ENCODE measurements around the gene TNS1.
A peak's percentile ranks its signal among the peaks of the same experiment; 100 is the strongest.

TNS1 gene

DNA sequence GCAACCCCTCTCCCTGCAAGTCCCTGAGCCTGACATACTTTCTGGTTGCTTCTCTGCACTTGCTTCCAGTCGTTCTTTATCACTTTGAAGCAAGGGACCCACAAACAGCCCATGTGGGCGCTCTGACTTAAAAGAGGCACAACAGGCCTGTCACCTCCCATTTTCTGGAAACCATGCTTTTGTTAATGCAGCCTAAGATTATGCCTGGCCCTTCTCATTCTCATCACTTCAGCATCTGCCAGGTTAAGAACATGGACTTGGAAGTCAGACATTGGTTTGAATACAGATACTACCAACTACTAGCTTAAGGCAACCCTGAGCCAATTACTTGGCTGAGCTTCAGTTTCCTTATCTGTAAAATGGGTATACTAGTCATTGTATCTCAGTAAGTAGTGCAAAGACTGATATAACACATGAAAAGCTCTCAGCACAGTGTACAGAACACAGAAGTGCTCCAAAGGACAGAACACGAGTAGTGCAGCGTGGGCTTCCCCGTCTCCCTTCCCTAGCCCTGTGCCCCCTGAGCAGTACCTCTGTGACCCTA lies 141.4 kb downstream of the TNS1 start:
- no peak for DNase-seq

DNA sequence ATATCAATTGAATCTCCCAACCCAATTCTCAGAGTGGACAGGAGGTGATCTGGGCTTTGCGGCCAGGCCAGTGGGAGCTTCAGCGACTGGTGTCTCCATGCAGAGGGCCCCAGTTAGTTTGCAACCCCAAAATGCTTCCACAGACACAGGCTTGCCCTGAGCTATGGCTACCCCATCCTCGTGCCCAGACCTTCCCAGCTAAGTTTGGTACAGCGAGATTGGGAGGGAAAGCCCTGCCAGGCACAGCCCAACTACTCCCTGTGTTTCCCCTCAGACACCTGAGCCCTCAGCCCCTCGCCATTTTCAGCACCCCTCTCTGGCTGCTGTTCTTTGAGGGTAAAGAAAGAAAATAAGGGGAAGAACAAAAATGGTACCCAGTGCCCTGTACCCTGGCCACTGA lies 142.9 kb downstream of the TNS1 start:
- DNase-seq, result no peak

DNA sequence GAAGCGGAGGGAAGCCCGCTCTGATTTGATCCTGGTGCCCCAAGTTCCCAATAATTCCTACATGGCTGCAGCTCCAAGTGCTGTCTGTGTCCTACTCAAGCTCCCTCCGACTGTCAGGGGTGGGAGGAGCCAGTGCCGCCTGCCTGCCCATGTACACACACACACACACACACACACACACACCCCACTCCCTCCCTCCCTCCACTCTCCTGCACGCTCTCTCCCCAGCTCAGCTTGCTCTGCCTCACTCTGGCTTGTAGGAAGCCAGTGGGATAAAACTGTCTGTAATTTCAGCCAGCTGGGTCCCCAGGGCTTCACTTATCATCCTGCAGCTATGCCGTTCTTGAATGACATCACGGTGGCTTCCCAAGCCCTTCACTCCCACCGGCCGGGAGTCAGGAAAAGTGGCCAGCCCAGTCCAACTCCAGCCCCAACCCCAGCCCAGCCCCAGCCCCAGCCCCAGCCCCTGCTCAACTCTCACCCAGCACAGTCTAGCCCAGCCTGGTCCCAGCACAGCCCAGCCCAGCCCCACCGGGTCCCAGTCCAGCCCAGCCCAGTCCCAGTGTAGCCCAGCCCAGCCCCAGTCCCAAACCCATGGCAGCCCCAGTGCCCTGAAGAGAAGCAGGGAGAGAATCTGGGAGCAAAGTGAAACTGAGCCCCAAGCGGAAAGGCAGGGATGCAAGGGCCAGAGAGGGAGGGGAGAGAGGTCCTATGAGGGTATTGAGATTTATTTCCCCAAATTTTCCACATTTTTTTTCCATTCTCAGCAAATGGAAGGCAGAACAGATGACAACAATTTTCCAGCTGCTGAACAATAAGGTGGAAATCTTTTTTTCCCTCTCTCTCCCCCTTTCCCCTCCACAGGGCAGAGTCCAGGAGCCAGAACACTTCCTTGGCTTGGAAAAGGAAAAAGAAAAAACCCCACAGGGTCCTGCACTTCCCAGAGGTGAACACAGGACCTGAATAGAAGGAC lies 144.0 kb downstream of the TNS1 start:
- DNase-seq, result peak; percentile 94

DNA sequence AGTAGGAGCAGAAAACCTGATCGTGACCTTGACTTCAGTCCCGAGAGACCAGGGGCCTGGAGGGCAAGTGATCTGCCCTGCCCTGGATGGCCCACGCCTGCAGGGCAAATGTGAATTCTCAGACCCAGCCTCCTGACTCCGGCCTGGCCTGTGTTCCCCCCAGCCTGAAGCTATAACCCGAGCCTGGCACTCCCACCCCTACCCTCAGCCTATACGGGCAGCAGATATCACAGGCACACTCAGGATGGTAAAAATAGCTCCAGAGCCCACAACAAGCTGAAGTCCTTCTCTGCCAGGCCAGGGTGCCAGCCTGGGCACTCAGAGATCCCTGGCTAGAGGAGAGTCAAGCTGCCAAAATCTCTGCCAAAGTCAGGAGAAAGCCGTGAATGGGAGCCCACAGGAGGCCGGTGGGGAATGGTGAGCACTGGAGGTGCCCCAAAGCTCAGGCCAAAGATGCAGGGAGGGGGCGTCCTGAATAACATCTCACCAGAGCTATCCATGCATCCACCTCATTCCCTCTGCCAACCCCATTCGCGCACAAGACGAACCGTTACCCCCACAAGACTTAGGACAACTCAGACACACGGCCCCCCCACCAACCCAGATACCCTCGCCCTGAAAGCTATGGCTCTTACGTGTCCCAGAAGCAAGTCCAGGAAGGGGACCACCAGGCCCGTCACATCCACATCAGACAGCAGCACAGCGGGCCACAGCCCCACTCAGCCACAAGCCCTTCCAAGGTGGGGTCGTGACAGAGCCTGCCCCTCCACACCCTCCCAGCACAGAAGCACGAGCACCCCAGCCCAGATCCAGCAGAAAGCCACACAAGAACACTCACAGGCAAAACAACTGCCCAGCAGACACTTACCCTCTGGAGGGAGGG lies 144.9 kb downstream of the TNS1 start:
- DNase-seq, result no peak

DNA sequence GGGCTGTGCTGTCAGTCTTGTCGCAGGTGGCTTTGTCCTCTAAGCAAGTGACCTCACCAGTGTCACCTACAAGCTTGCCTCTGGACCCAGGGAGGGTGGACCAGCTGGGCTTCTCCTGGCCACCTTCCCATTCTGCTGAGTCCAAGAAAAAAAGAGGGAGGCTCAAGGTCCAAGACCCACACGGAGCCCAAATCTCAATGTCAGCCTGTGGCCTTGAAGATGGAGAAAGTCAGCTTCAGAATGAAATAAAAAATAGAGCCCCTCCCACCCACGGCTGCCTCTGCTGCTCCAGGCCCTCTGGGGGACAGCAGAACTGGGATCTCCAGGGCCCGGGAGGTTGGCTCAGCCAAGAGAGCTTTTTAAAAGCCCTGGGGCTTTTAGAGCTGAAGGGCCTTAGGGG lies 145.9 kb downstream of the TNS1 start:
- no peak for DNase-seq

DNA sequence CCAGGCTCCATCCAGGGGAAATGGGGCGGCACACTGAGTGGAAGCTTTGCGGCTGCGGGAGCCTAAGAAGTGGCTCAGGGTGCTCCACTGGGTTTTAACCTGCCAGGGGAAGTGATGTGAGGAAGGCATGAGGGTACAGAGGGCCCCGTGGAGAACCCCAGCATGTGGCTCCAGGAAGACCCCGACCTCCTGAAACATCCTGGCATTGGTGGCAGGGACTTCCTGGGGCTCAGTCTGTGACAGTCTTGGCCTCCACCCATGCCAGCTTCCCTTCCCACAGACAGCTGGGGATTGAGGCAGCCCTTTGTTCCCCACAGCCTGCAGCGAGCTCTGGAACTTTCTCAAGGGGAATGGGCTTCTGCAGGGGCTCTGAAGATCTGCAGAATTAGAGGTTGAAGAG lies 146.6 kb downstream of the TNS1 start:
- no peak for DNase-seq

DNA sequence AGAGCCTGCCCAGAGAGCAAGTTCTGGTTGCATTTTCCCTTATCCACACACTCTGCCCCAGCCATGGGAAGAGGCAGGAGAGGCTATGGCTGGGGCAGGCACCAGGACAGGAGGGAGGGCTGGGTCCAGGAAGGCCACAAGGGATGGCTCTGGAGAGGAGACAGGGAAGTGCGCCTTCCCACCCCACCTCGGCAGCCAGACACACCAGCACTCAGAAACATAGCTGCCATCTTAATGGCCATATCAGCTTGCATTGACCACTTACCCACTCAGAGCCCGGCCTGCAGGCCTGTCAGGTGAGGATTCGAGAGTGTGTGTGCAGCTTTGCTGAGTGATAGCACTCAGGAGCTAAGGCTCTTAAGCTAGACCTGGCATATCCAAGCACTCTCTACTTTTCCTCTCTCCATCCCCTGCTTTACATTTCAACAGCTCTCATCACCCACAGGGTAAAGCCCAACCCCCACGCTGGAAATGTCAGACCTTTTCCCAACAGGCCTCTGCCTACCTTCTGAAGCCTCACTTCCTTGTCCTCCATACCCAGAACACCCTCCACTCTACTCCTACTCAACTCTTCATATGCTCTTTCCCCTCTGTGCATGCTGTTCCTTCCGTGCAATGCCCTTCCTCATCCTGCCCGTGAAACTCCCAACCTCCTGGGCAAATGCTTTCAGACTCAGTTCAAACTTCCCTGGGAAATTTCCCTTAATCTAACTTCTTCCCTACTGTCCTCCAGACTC lies 147.9 kb downstream of the TNS1 start:
- DNase-seq, result no peak

DNA sequence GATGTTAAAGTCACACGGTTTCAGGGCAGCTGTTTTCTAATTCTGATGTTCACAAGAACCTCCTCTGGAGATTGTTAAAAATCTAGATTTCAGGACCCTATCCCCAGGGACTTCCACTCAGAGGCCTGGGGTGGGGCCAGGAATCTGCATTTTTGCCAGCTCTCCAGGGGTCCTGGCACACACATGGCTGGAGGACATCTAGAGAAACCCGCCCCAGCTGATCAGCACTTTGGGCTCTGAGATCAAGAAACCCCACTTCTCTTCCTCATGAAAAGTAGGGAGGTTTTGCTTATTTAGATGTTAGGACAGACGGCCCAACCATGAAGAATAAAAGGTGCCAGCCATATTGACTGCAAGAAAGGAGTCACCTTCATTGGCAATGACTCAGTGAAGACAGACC lies 148.8 kb downstream of the TNS1 start:
- DNase-seq, result no peak

DNA sequence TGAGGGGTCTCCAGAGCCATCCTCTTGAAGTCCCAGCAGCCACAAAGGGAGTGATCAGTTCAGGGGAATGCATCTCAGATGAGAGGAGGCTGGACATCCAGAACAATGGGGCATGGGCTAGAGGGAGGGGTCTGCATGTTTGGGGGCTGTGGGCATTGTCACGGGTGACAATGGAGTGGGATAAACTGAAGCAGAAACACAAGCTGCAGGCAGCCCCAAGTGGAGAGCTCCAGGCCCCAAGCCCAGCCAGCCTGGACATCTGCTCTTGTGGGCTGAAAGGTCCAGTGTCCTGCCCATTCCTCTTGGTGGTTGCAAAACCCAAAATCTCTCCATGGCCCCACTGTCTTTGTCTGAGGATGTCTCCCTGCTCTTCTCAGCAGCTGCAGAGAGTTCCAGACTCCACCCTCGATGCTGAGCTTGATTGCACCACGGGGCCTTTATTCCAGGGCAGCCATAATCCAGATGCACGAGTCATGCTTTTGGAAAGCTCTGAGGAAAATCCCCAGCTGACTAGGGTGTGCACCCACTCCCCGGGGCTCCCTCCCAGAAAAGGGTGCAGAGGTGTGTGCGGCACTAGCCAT lies 149.4 kb downstream of the TNS1 start:
- DNase-seq, result peak; percentile 44

DNA sequence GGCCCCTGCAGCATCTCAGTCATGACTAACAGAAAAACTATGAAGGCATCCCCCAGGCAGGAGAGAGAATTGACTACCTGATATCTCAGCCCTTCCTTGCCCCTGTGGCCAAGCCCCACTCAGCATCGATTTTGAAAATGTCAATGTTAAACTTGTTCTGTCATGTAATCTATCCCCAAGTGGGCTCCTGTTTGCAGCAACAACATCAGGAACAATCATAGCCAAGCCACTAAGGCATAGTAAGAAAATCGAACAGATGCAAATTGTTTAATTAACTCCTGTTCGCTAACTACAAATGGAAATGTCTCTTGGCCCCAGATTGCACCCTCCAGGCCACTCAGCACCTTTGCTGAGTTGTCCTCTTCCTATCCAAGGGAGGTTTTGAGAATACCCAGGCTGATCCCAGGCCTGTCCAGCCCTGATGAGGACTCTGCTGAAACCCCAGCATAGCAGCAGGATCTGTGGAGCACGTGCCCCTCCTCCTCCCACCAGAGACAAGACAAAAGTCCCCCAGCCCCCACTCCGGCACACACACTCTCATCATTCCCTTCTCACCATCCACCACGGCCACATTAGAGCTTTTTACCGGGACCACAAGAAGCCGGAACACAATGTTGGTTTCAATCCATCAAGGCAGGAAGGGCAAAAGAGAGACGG lies 150.1 kb downstream of the TNS1 start:
- DNase-seq, result peak; percentile 39

DNA sequence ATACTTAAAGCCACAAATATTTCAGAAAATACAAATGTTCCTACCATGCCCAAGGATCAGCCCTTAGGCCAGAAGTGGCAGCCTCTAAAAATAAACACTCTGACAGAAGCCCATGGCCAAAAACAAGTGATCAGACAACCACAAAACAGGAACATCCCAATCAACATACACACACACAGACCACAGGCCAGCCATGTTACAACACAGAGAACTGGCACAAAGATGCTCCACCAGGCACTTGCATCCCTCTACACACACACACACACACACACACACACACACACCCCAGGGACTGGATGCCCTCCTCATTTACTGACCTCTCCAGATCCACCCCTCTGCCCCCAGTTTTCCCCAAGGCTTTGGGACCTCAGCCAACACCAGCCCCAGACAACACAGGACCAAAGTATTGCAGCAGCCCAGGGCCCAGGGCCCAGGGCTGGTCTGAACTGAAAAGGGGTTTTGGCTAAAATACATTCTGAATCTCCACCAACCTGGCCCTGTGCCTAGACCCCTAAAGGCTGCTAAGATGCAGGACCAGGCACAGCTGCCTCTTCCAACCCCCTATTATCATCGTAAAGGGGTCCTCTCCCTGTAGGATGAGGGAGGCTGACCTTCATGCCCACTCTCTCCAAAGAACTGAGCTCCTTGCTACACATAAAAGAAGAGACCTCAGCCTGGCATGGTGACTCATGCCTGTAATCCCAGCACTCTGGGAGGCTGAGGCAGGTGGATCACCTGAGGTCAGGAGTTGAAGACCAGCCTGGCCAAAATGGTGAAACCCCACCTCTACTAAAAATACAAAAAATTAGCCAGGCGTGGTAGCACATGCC lies 151.4 kb downstream of the TNS1 start:
- DNase-seq, result no peak

DNA sequence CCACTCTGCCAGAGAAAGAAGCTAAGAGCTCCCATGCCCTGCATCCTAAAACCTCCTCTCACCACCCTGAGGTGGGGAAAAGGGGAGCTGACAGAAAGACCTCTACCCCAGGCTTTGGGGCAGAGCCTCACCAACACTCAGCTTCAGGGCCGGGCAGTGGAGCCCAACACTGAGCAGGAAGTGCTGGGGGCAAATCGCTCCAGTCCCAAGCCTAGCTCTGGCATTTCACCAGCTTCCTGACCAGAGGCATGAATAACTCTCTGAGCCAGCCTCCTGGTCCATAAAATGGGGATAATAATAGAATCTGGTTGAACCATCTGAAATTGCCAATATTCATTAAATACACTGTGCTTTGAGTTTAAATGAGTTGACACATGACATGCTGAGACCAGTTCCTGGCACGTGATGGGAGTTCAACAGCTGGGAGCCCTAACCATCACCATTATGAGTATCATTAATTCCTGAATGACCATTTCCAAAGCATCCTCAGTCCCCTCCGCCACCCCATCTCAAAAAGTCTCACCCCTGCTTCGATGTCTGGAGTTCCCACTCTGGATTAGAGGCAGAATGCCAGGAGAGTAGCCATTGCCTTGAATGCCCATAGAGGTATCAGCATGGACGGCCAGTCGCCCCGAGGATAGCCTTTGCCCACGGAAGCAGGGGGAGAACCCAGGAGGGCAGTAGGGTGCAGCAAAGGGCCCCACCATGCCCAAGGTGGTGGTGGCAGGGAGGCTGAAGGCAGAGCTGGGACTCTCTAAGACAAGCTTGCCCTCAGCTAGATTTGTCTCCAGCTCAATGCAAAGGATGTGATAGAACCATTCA lies 153.4 kb downstream of the TNS1 start:
- no peak for DNase-seq

DNA sequence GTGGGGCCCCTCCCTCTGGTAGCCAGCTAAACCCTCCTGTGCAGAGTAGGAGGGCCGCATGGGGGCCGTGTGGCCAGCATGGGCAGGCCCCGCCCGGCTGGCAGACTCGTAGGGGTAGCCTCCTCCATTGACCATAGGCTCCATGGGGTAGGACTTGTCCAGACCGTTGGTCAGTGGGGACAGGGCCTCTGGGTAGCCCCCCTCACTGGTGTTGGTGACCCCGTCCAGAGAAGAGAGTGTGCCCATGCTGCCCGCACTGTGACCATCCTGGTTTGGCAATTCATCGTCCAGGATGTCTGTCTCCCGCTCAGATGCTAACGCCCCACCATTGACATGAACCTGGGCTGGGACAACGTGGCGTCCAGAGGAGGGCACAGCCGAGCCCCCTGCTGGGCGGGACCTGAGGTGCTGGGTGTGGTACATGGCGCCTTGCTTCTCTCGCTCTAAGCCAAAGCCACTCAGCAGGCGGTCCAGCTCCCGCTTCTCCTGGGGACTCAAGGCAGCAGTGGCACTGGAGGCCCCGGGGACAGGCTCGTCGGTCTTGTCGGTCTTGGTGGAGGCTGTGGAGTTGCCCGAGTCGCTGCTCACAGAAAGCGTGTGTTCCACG lies 154.3 kb downstream of the TNS1 start:
- DNase-seq, result no peak

DNA sequence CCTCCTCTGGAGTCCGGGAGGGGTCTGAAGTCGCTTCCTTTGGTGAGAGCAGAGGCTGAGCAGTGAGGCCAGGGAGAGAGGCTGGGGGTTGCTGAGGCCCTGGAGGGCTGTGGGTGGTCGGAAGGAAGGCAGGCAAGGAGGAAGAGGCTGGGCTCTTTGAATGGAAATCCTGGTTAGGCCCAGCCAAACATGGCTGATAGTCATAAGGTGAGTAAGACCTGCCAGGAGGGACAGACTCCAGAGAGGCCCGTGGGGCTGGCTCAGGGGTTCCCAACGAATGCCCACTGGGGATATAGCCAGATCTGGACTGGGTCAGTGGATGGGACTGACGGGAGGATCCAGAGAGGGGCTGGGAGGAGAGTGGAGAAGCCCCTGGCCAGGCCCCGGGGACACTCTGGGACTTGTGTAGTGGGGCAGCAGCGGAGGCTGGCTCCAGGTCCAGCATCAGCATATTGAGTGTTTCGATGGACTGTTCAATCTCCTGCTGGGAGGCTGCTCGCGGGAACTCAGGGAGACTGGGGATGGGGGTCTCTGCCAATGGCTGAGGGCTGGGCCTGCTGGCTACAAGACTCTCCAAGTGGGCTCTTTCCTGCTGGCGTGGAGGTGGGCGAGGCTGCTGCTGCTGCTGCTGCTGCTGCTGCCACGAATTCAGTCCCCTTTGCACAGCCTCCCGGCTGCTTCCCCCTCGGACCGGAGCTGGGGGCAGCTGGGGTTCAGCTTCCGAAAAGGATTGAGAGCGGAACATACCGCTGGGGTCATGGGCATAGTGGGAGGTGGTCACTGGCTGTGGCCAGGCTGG lies 155.0 kb downstream of the TNS1 start:
- DNase-seq, result no peak

DNA sequence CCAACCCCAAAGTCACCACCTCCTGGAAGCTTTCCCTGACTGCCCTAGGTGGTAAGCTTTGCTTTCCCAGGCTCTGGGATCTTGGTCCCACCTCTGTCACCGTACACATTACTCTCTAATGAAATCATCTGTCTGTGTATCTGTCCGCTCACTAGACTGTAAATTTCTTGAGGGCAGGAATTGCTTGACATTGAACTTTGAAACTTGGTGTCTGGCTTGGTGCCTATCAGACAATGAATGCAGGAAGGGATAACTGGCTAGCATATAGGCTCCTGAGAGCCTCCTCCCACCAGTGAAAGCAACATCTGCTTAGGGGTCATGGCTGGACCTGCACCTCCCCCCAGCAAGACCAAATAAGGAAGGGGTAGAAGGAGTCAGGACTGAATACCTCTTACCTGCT lies 155.7 kb downstream of the TNS1 start:
- DNase-seq, result no peak

DNA sequence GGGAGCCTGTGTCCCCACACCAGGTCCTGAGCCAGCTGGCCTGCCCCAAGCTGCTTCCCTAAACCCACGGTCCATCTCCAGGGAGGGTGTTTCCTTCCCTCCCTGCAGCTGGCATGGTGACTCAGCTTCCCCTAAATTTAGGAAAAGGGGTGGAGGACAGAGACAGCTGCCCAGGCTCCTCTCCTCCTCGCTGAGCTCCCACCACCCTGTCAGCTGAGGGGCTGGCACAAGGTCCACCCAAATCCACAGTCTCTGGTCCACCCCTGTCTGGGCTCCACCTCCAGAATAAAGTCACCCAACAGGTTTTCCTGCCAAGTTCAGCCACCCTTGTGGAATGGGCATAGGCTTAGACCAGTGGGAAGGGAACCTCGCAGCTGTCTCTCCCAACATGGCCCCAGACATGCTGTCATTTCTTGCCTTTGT lies 156.5 kb downstream of the TNS1 start:
- no peak for DNase-seq

DNA sequence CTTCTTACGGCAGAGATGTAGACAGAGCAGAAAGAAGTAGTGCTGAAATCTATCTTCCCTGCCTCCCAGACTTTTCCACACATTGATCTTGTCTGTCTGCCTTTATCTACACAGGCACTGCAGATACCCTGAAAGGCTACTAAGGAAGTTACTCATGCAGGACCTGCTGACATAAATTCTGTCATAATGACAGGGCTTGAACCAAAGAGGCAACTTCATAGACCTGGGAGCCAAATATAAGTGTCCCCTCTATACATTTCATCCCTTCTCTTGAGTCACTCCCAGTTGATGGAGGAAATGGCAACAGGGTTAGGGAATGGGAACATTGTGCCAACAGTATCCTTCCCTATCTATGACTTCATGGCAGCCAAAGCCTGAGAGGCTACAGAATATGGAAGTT lies 157.5 kb downstream of the TNS1 start:
- no peak for DNase-seq

DNA sequence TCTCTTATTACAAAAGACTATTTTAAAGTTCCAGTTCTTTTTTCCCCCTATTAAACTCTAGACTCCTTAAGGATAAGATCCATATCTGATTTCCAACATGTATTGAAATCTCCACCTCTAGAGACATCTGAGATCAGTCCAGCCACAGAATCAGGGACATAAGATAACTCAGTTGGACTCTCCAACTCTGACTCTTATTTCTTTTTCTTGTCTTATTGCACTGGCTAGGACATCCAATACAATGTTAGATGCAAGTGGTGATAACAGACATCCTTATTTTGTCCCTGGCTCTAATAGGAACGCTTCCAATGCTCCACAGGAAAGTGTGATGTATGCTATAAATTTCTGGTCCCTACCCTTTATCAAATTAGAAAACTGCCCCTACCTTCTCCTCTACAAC lies 158.1 kb downstream of the TNS1 start:
- DNase-seq, result no peak

DNA sequence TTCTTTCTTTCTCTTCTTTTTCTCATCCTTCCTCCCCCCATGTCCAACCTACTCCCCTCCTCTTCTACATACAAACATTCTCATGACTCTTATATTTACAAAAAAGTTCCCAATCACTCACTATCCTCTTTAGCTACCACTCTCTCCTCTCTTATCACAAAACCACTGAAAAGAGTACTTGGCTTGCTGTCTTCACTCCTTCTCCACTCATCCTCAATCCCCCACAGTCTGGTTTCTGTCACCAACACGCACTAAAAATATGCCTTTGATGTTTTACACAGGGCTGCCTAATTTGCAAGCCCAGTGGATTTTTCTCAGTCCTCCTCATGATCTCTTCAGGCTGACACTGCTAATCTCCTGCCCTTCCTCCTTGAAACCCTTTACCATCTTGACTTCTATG lies 159.5 kb downstream of the TNS1 start:
- no peak for DNase-seq
